A673 (cell line): ENCODE measurements around the gene MFAP4.

Source experiments
- EZH2 ChIP-seq: fragments of 200-600 bp; sonication (generic); IDR thresholded peaks from 2 replicates; pipeline ENCODE4 v1.6.1; 2017; ENCODE audit warnings: borderline replicate concordance, low read depth, mild to moderate bottlenecking, mixed read lengths, antibody characterized with exemption, low read length; ENCODE audit not compliant: poor library complexity, severe bottlenecking
- TF ChIP-seq, protein P1 (sequence below): fragments of 300-800, 200-600 bp; sonication (generic); conservative IDR thresholded peaks from 2 replicates; pipeline ENCODE4 v1.5.1; 2017; ENCODE audit warnings: low read depth, mild to moderate bottlenecking, antibody characterized with exemption, low read length, moderate library complexity, mixed read lengths

DNA sequence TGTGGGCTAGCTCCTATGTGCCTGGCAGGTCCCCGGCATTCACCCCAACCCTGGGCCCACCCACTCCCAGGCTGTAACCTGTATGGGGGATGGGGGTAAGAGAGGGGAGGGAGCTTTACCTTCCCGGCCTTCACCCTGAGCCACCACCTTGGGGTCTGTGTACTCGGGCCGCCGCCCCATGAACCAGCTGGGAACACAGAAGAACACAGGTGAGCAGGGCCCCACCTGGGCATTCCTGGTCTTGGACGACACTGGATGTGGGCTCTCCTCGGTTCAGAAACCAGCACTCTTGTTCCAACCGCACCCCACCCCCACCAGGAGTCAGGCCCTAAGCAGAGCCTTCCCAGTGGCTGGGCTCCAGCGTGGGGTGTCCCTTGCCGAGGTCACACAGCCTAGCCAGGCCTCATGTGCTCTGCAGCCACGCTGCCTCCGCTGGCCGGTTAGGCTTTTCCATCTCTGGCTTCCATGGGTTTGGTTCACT lies 43.3 kb downstream of the MFAP4 start:
- TF ChIP-seq, protein P1, sequence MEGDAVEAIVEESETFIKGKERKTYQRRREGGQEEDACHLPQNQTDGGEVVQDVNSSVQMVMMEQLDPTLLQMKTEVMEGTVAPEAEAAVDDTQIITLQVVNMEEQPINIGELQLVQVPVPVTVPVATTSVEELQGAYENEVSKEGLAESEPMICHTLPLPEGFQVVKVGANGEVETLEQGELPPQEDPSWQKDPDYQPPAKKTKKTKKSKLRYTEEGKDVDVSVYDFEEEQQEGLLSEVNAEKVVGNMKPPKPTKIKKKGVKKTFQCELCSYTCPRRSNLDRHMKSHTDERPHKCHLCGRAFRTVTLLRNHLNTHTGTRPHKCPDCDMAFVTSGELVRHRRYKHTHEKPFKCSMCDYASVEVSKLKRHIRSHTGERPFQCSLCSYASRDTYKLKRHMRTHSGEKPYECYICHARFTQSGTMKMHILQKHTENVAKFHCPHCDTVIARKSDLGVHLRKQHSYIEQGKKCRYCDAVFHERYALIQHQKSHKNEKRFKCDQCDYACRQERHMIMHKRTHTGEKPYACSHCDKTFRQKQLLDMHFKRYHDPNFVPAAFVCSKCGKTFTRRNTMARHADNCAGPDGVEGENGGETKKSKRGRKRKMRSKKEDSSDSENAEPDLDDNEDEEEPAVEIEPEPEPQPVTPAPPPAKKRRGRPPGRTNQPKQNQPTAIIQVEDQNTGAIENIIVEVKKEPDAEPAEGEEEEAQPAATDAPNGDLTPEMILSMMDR: no peak
- no peak for TF ChIP-seq EZH2
